ENCODE data around the gene PDP2.

GRCh38 chr16:66928702-66929388, 48.5 kb downstream of the PDP2 start:
- TF ChIP-seq NFIC (IDR thresholded peaks at IDR 0.05; ENCODE audit: borderline replicate concordance) (no peak), POLR2AphosphoS5 (IDR thresholded peaks at IDR 0.05; ENCODE audit: low read depth, low read length) (no peak), USF1 (IDR thresholded peaks at IDR 0.05; ENCODE audit: borderline replicate concordance, low read depth) (no peak)
